Body of pancreas (tissue), 4 donors: ENCODE results near the gene HMGB3. TPM values are rescaled to one million over a fixed set of nuclear protein-coding genes. Genes with fewer than 3 reads are reported as not detected.

ENCODE experiments used
- ATAC-seq: fragments of 150-250 bp; one replicate; pipeline ENCODE4 v1.9.1; 2016
- DNase-seq, 4 donors: peaks; one replicate each; pipeline ENCODE4 v3.0.0-alpha.2; 2019
- H3K27ac ChIP-seq, 4 donors: fragments of 200-600 bp; sonication (generic); 1 replicate in 3 of 4; 2 replicates in 1 of 4; pipeline versions ENCODE4 v1.5.1 to v1.6.1; 2016 to 2019; ENCODE audit warnings: mild to moderate bottlenecking in 1 of 4, mixed read lengths in 1 of 4, moderate library complexity in 1 of 4
- H3K27me3 ChIP-seq, 2 donors: fragments of 200-600 bp; sonication (generic); one replicate each; pipeline ENCODE4 v1.6.0; 2016; ENCODE audit warnings: mild to moderate bottlenecking in 1 of 2
- H3K36me3 ChIP-seq, 2 donors: fragments of 200-600 bp; sonication (generic); replicated peaks in 1 of 2; 2 replicates each; pipeline ENCODE4 v1.5.1; 2016; ENCODE audit warnings: low read depth in 2 of 2; ENCODE audit not compliant: insufficient read depth in 1 of 2
- H3K4me1 ChIP-seq: fragments of 200-600 bp; sonication (generic); one replicate; pipeline ENCODE4 v1.6.0; 2016
- H3K4me3 ChIP-seq, 2 donors: fragments of 200-600 bp; sonication (generic); 1 replicate in 1 of 2; 2 replicates in 1 of 2; pipeline ENCODE4 v1.5.1; 2016 to 2019
- H3K9me3 ChIP-seq, 3 donors: fragments of 200-600 bp; sonication (generic); 1 replicate in 2 of 3; 2 replicates in 1 of 3; pipeline ENCODE4 v1.5.1; 2016
- CTCF ChIP-seq, 7 experiments: fragments of 450-650 bp in 4 of 7; fragments of 200-600 bp in 3 of 7; sonication (generic) in 3 of 7; IDR thresholded peaks; one replicate each; pipeline ENCODE4 v1.5.1; 2016 to 2019; ENCODE audit warnings: antibody characterized with exemption in 7 of 7
- POLR2A ChIP-seq, 3 donors: fragments of 450-650 bp; IDR thresholded peaks; one replicate each; pipeline ENCODE4 v1.6.1; 2016; ENCODE audit warnings: antibody characterized with exemption in 3 of 3, mild to moderate bottlenecking in 2 of 3
- WGBS, 2 donors: methylation state at CpG; one replicate each; pipeline ENCODE4 v1.1.5; 2017; 5-methylcytosine and 5-hydroxymethylcytosine counted together
- intact Hi-C: fragments of 100-400 bp; cut with DNase I; formaldehyde crosslinking; loops from one replicate; pipeline ENCODE4 v1.15.1; 2023
- total RNA-seq, 2 donors: library from RNA; depleted of rRNA; stranded (reverse); fragments of >200 nt; gene quantifications; one replicate each; pipeline ENCODE4 v1.1.0, GENCODE V29; 2016

Gene HMGB3
- total RNA-seq, 2 donors from 2014 or later, result 1.3 to 1.6 TPM

GRCh38 chrX:150975655-150976390, 7.3 kb upstream of the HMGB3 start:
- H3K36me3 ChIP-seq, result no peaks in the 10 kb centered on the region
- H3K4me1 ChIP-seq, result no peaks in the 10 kb centered on the region
- ATAC-seq (no peak), DNase-seq (no peak)
- H3K27ac ChIP-seq, result no peak overlapping the region
- no peaks in the 10 kb centered on the region for H3K9me3 ChIP-seq
- TF ChIP-seq CTCF (IDR thresholded peaks at IDR 0.05) (no peak), POLR2A (IDR thresholded peaks at IDR 0.05) (no peak)
- H3K4me3 ChIP-seq, result no peak overlapping the region
- intact Hi-C loops, result no loop called here
- H3K27me3 ChIP-seq, result no peaks in the 10 kb centered on the region
- WGBS, 2 donors, result 36 to 93% methylated on average over 4 to 28 of the region's 33 CpGs

- TF ChIP-seq POLR2A (IDR thresholded peaks at IDR 0.05) (no peak), CTCF (IDR thresholded peaks at IDR 0.05) (no peak)
- WGBS, 2 donors, result 73 to 89% methylated on average over 9 to 22 of the region's 25 CpGs
- H3K4me1 ChIP-seq, result no peaks in the 10 kb centered on the region
Measured at GRCh38 chrX:150977411-150978162, 5.5 kb upstream of the HMGB3 start.

GRCh38 chrX:150980186-150980585, 2.9 kb upstream of the HMGB3 start:
- Histone ChIP-seq H3K9me3 (no peaks in the 10 kb centered on the region), H3K27ac (no peak overlapping the region), H3K4me1 (peaks cover 5% of the 10 kb centered on the region), H3K36me3 (no peaks in the 10 kb centered on the region), H3K27me3 (no peaks in the 10 kb centered on the region), H3K4me3 (no peak overlapping the region)
- 93 to 100% methylated on average over 1 to 4 of the region's 5 CpGs for WGBS, 2 donors
- DNase-seq (no peak), ATAC-seq (no peak)
- intact Hi-C loops, result loop anchor here (10.0 kb wide), 1 partner anchor 75 kb away; no protein-coding TSS in a partner anchor
- no peak for TF ChIP-seq POLR2A (IDR thresholded peaks at IDR 0.05)
- no peak for TF ChIP-seq CTCF (IDR thresholded peaks at IDR 0.05)

More at GRCh38 chrX:150977411-150978162, 5.5 kb upstream of the HMGB3 start:
- Histone ChIP-seq H3K27ac (no peak overlapping the region), H3K36me3 (no peaks in the 10 kb centered on the region), H3K27me3 (no peaks in the 10 kb centered on the region), H3K9me3 (no peaks in the 10 kb centered on the region), H3K4me3 (no peak overlapping the region)
- DNase-seq, result no peak
- intact Hi-C loops, result no loop called here
- ATAC-seq, result no peak

GRCh38 chrX:150980711-150981110, 2.4 kb upstream of the HMGB3 start:
- Histone ChIP-seq H3K36me3 (no peaks in the 10 kb centered on the region), H3K9me3 (no peaks in the 10 kb centered on the region), H3K4me1 (peaks cover 5% of the 10 kb centered on the region), H3K27me3 (no peaks in the 10 kb centered on the region), H3K4me3 (no peak overlapping the region), H3K27ac (no peak overlapping the region)
- TF ChIP-seq CTCF (IDR thresholded peaks at IDR 0.05), result no peak
- ATAC-seq (no peak), DNase-seq (no peak)
- intact Hi-C loops, result loop anchor here (10.0 kb wide), 1 partner anchor 76 kb away; no protein-coding TSS in a partner anchor
- WGBS, 2 donors, result 100% methylated on average over 2 of the region's 4 CpGs; no CpG with 5 or more reads in 1 of the 2 donors
